ENCODE measurements around the gene SLC11A2. TPM values are rescaled to one million over a fixed set of nuclear protein-coding genes. Genes with fewer than 3 reads are reported as not detected.

The SLC11A2 gene
- total and polyA plus RNA-seq, 2 of the 13 experiments (the other 11 are each of a cell fraction or from before 2014, with no cell fraction given) = 71.7 to 77.0 TPM

DNA sequence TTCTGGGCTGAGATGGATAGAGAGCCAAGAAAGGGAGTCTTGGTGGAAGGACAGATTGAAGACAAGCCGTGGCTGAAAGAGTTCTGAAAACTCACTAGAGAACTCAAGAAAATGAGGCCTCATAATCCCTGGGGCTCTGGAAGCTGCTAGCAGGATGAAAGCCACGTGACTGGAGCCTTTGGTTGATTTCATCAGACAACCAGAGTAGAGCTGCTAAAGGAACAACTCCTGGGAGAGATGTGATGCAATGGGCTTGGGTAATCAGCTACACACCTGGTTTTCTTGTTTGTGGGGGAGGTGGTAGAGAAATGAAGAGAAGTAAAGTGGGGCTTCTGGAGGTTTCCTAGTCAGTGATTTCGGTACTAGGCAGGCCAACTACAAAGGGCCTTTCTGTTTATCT, 43.8 kb upstream of the SLC11A2 start (continued):
- TF ChIP-seq, protein P1, sequence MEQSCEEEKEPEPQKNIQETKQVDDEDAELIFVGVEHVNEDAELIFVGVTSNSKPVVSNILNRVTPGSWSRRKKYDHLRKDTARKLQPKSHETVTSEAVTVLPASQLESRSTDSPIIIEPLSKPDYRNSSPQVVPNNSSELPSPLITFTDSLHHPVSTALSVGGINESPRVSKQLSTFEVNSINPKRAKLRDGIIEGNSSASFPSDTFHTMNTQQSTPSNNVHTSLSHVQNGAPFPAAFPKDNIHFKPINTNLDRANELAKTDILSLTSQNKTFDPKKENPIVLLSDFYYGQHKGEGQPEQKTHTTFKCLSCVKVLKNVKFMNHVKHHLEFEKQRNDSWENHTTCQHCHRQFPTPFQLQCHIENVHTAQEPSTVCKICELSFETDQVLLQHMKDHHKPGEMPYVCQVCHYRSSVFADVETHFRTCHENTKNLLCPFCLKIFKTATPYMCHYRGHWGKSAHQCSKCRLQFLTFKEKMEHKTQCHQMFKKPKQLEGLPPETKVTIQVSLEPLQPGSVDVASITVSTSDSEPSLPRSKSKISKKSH (CRISPR knock-in tag; IDR thresholded peaks at IDR 0.05; ENCODE audit: borderline replicate concordance) = no peak
- TF ChIP-seq HNRNPLL (IDR thresholded peaks at IDR 0.05; ENCODE audit: low read depth, low read length, poor library complexity, severe bottlenecking) = no peak
- no peak for TF ChIP-seq ZNF577 (CRISPR knock-in tag; IDR thresholded peaks at IDR 0.05; ENCODE audit: borderline replicate concordance, low read depth)
- peak; percentile 88 for TF ChIP-seq CEBPG (CRISPR knock-in tag; IDR thresholded peaks at IDR 0.05)
- TF ChIP-seq, protein P2, sequence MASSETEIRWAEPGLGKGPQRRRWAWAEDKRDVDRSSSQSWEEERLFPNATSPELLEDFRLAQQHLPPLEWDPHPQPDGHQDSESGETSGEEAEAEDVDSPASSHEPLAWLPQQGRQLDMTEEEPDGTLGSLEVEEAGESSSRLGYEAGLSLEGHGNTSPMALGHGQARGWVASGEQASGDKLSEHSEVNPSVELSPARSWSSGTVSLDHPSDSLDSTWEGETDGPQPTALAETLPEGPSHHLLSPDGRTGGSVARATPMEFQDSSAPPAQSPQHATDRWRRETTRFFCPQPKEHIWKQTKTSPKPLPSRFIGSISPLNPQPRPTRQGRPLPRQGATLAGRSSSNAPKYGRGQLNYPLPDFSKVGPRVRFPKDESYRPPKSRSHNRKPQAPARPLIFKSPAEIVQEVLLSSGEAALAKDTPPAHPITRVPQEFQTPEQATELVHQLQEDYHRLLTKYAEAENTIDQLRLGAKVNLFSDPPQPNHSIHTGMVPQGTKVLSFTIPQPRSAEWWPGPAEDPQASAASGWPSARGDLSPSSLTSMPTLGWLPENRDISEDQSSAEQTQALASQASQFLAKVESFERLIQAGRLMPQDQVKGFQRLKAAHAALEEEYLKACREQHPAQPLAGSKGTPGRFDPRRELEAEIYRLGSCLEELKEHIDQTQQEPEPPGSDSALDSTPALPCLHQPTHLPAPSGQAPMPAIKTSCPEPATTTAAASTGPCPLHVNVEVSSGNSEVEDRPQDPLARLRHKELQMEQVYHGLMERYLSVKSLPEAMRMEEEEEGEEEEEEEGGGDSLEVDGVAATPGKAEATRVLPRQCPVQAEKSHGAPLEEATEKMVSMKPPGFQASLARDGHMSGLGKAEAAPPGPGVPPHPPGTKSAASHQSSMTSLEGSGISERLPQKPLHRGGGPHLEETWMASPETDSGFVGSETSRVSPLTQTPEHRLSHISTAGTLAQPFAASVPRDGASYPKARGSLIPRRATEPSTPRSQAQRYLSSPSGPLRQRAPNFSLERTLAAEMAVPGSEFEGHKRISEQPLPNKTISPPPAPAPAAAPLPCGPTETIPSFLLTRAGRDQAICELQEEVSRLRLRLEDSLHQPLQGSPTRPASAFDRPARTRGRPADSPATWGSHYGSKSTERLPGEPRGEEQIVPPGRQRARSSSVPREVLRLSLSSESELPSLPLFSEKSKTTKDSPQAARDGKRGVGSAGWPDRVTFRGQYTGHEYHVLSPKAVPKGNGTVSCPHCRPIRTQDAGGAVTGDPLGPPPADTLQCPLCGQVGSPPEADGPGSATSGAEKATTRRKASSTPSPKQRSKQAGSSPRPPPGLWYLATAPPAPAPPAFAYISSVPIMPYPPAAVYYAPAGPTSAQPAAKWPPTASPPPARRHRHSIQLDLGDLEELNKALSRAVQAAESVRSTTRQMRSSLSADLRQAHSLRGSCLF (CRISPR knock-in tag; IDR thresholded peaks at IDR 0.05; ENCODE audit: borderline replicate concordance) = no peak
- no peak for TF ChIP-seq ZNF274 (CRISPR knock-in tag; IDR thresholded peaks at IDR 0.05)
- no peak for TF ChIP-seq KDM5B (CRISPR knock-in tag; IDR thresholded peaks at IDR 0.05; ENCODE audit: borderline replicate concordance)
- no peak for TF ChIP-seq ZNF180 (CRISPR knock-in tag; IDR thresholded peaks at IDR 0.05; ENCODE audit: borderline replicate concordance, low read depth)
- TF ChIP-seq, protein P3, sequence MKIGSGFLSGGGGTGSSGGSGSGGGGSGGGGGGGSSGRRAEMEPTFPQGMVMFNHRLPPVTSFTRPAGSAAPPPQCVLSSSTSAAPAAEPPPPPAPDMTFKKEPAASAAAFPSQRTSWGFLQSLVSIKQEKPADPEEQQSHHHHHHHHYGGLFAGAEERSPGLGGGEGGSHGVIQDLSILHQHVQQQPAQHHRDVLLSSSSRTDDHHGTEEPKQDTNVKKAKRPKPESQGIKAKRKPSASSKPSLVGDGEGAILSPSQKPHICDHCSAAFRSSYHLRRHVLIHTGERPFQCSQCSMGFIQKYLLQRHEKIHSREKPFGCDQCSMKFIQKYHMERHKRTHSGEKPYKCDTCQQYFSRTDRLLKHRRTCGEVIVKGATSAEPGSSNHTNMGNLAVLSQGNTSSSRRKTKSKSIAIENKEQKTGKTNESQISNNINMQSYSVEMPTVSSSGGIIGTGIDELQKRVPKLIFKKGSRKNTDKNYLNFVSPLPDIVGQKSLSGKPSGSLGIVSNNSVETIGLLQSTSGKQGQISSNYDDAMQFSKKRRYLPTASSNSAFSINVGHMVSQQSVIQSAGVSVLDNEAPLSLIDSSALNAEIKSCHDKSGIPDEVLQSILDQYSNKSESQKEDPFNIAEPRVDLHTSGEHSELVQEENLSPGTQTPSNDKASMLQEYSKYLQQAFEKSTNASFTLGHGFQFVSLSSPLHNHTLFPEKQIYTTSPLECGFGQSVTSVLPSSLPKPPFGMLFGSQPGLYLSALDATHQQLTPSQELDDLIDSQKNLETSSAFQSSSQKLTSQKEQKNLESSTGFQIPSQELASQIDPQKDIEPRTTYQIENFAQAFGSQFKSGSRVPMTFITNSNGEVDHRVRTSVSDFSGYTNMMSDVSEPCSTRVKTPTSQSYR (CRISPR knock-in tag; IDR thresholded peaks at IDR 0.05; ENCODE audit: borderline replicate concordance) = peak; percentile 75
- TF ChIP-seq ZC3H4 (CRISPR knock-in tag; IDR thresholded peaks at IDR 0.05; ENCODE audit: borderline replicate concordance) = no peak
- no peak for TF ChIP-seq ZNF746 (CRISPR knock-in tag; IDR thresholded peaks at IDR 0.05)
- TF ChIP-seq, protein P4, sequence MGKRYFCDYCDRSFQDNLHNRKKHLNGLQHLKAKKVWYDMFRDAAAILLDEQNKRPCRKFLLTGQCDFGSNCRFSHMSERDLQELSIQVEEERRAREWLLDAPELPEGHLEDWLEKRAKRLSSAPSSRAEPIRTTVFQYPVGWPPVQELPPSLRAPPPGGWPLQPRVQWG (CRISPR knock-in tag; IDR thresholded peaks at IDR 0.05; ENCODE audit: borderline replicate concordance, low read depth) = no peak
- TF ChIP-seq SATB2 (CRISPR knock-in tag; IDR thresholded peaks at IDR 0.05) = no peak
- TF ChIP-seq, protein P5, sequence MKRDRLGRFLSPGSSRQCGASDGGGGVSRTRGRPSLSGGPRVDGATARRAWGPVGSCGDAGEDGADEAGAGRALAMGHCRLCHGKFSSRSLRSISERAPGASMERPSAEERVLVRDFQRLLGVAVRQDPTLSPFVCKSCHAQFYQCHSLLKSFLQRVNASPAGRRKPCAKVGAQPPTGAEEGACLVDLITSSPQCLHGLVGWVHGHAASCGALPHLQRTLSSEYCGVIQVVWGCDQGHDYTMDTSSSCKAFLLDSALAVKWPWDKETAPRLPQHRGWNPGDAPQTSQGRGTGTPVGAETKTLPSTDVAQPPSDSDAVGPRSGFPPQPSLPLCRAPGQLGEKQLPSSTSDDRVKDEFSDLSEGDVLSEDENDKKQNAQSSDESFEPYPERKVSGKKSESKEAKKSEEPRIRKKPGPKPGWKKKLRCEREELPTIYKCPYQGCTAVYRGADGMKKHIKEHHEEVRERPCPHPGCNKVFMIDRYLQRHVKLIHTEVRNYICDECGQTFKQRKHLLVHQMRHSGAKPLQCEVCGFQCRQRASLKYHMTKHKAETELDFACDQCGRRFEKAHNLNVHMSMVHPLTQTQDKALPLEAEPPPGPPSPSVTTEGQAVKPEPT (CRISPR knock-in tag; IDR thresholded peaks at IDR 0.05; ENCODE audit: low read depth) = no peak
- 0 out of 4 replicates have a peak, but pooled peaks of 1 of the 2 experiments have one; percentile 37 for TF ChIP-seq KLF16 (CRISPR knock-in tag; IDR thresholded peaks at IDR 0.05)

All from HepG2 (cell line).